Hepatocyte (in vitro differentiated cells): Measurements from ENCODE around the gene CBX5. TPM values are rescaled to one million over a fixed set of nuclear protein-coding genes. Genes with fewer than 3 reads are reported as not detected.

ENCODE experiments used
- DNase-seq: peaks from one replicate; pipeline ENCODE4 v3.0.0-alpha.2; 2016; ENCODE audit warnings: low spot score
- H2AFZ ChIP-seq: fragments of 200-600 bp; sonication (generic); 2 replicates; pipeline ENCODE4 v1.6.0; 2016; ENCODE audit warnings: antibody characterized with exemption, mild to moderate bottlenecking
- H3K27ac ChIP-seq: fragments of 200-600 bp; sonication (generic); 2 replicates; pipeline ENCODE4 v1.5.1; 2016; ENCODE audit warnings: mild to moderate bottlenecking
- H3K27me3 ChIP-seq: fragments of 200-600 bp; sonication (generic); 2 replicates; pipeline ENCODE4 v1.6.1; 2016
- H3K36me3 ChIP-seq: fragments of 200-600 bp; sonication (generic); replicated peaks from 2 replicates; pipeline ENCODE4 v1.5.1; 2016; ENCODE audit warnings: low read depth; ENCODE audit not compliant: insufficient read depth
- H3K4me1 ChIP-seq: fragments of 200-600 bp; sonication (generic); 2 replicates; pipeline ENCODE4 v1.5.1; 2016; ENCODE audit warnings: mild to moderate bottlenecking, moderate library complexity; ENCODE audit not compliant: insufficient read depth
- H3K4me2 ChIP-seq: fragments of 200-600 bp; sonication (generic); 2 replicates; pipeline ENCODE4 v1.6.0; 2016
- H3K4me3 ChIP-seq: fragments of 200-600 bp; sonication (generic); 2 replicates; pipeline ENCODE4 v1.5.1; 2016; ENCODE audit warnings: mild to moderate bottlenecking
- H3K79me2 ChIP-seq: fragments of 200-600 bp; sonication (generic); 2 replicates; pipeline ENCODE4 v1.6.0; 2017; ENCODE audit warnings: mild to moderate bottlenecking
- H3K9me2 ChIP-seq: fragments of 200-600 bp; sonication (generic); replicated peaks from 2 replicates; pipeline ENCODE4 v1.6.0; 2017; ENCODE audit warnings: mild to moderate bottlenecking; ENCODE audit not compliant: insufficient read depth
- H3K9me3 ChIP-seq: fragments of 200-600 bp; sonication (generic); 2 replicates; pipeline ENCODE4 v1.5.1; 2016; ENCODE audit warnings: low read depth, mild to moderate bottlenecking
- H4K20me1 ChIP-seq: fragments of 200-600 bp; sonication (generic); 2 replicates; pipeline ENCODE4 v1.6.0; 2016; ENCODE audit warnings: mild to moderate bottlenecking; ENCODE audit not compliant: insufficient read depth, poor library complexity, severe bottlenecking
- CTCF ChIP-seq: fragments of 200-600 bp; sonication (generic); IDR thresholded peaks from 2 replicates; pipeline ENCODE4 v1.5.1; 2016; ENCODE audit warnings: antibody characterized with exemption, mild to moderate bottlenecking; ENCODE audit not compliant: poor library complexity
- EZH2 ChIP-seq: fragments of 200-600 bp; sonication (generic); IDR thresholded peaks from 2 replicates; pipeline ENCODE4 v1.6.1; 2016; ENCODE audit warnings: antibody characterized with exemption, mild to moderate bottlenecking, borderline replicate concordance
- EZH2phosphoT487 ChIP-seq: fragments of 200-600 bp; sonication (generic); IDR thresholded peaks from one replicate; pipeline ENCODE4 v1.6.1; 2018; ENCODE audit warnings: antibody characterized with exemption, mild to moderate bottlenecking, low read depth, moderate library complexity; ENCODE audit not compliant: unreplicated experiment, severe bottlenecking
- WGBS: methylation state at CpG from one replicate; pipeline ENCODE4 v1.1.6; 2016; ENCODE audit warnings: low lambda C conversion rate; ENCODE audit errors: missing lambda C conversion rate; 5-methylcytosine and 5-hydroxymethylcytosine counted together
- polyA plus RNA-seq: library from polyadenylated mRNA; unstranded; fragments of >200 nt; fragmentation: Nextera tagmentation; extraction: Ambion mirVana; gene quantifications from 2 replicates; pipeline ENCODE4 v1.2.1, GENCODE V29; 2016
- total RNA-seq: library from RNA; depleted of rRNA; stranded (reverse); fragments of >200 nt; gene quantifications from 2 replicates; pipeline ENCODE4 v1.2.3, GENCODE V29; 2014

CBX5 gene
- total and polyA plus RNA-seq, 2 experiments from 2014 or later: 21.9 to 60.1 TPM

- no peak overlapping the region for H2AFZ ChIP-seq
- no peaks in the 10 kb centered on the region for H3K9me2 ChIP-seq
- H3K4me1 ChIP-seq: peaks cover 6% of the 10 kb centered on the region
- peak overlapping the region; percentile 85 for H3K4me2 ChIP-seq
- H3K27ac ChIP-seq: no peak overlapping the region
- no peaks in the 10 kb centered on the region for H4K20me1 ChIP-seq
- peak; percentile 76 for TF ChIP-seq CTCF
- no peak for TF ChIP-seq EZH2phosphoT487
- no peak for TF ChIP-seq EZH2
- peak; percentile 90 for DNase-seq
- no peaks in the 10 kb centered on the region for H3K79me2 ChIP-seq
- peaks cover 38% of the 10 kb centered on the region for H3K27me3 ChIP-seq
- peak overlapping the region; percentile 2 for H3K4me3 ChIP-seq
- H3K36me3 ChIP-seq: no peaks in the 10 kb centered on the region
- WGBS: 5% methylated on average over 33 of the region's 34 CpGs
- H3K9me3 ChIP-seq: no peaks in the 10 kb centered on the region
These were observed 62.9 kb downstream of the CBX5 start for GRCh38 chr12:54216797-54217661.

GRCh38 chr12:54215989-54216796, 63.7 kb downstream of the CBX5 start:
- H2AFZ ChIP-seq: no peak overlapping the region
- WGBS: 36% methylated on average over 31 of the region's 31 CpGs
- no peak for TF ChIP-seq CTCF
- TF ChIP-seq EZH2: no peak
- no peak for TF ChIP-seq EZH2phosphoT487
- DNase-seq: peak; percentile 39
- no peaks in the 10 kb centered on the region for H3K9me3 ChIP-seq
- H3K9me2 ChIP-seq: no peaks in the 10 kb centered on the region
- no peak overlapping the region for H3K27ac ChIP-seq
- H3K27me3 ChIP-seq: peaks cover 38% of the 10 kb centered on the region
- H3K4me1 ChIP-seq: peaks cover 6% of the 10 kb centered on the region
- no peak overlapping the region for H3K4me3 ChIP-seq
- H3K4me2 ChIP-seq: peak overlapping the region; percentile 85
- no peaks in the 10 kb centered on the region for H4K20me1 ChIP-seq
- no peaks in the 10 kb centered on the region for H3K36me3 ChIP-seq
- H3K79me2 ChIP-seq: no peaks in the 10 kb centered on the region

- H3K4me2 ChIP-seq: peak overlapping the region; percentile 53
- H3K27me3 ChIP-seq: peaks cover 38% of the 10 kb centered on the region
- no peak overlapping the region for H2AFZ ChIP-seq
These were observed 65.1 kb downstream of the CBX5 start for GRCh38 chr12:54214553-54215406.

More at GRCh38 chr12:54214553-54215406, 65.1 kb downstream of the CBX5 start:
- no peaks in the 10 kb centered on the region for H3K79me2 ChIP-seq
- no peaks in the 10 kb centered on the region for H3K9me2 ChIP-seq
- WGBS: 32% methylated on average over 33 of the region's 33 CpGs
- TF ChIP-seq CTCF (peak; percentile 99), EZH2phosphoT487 (no peak), EZH2 (no peak)
- H3K36me3 ChIP-seq: no peaks in the 10 kb centered on the region
- no peak overlapping the region for H3K4me3 ChIP-seq
- no peaks in the 10 kb centered on the region for H3K9me3 ChIP-seq
- peaks cover 6% of the 10 kb centered on the region for H3K4me1 ChIP-seq
- H3K27ac ChIP-seq: no peak overlapping the region
- no peaks in the 10 kb centered on the region for H4K20me1 ChIP-seq
- peak; percentile 95 for DNase-seq
